GM12892 (cell line): ENCODE results near the gene DYRK1B.
"Not testable (repeated sequence)": the region's sequence is repeated elsewhere in the genome, so short reads cannot be mapped to it uniquely, and the experiment has no call there.

Experiments
- POLR2A ChIP-seq: IDR thresholded peaks from 2 replicates; pipeline ENCODE4 v1.6.1; 2011; ENCODE audit warnings: low read depth, low read length, control low read depth
- POLR2AphosphoS5 ChIP-seq: IDR thresholded peaks from 2 replicates; pipeline ENCODE4 v1.6.1; 2011; ENCODE audit warnings: low read depth, low read length, control low read depth
- TAF1 ChIP-seq: IDR thresholded peaks from 2 replicates; pipeline ENCODE4 v1.6.1; 2011; ENCODE audit warnings: low read depth, mild to moderate bottlenecking, control low read depth, low read length, borderline replicate concordance

- not testable (repeated sequence) for TF ChIP-seq POLR2AphosphoS5, POLR2A, TAF1
Observed at GRCh38 chr19:39878866-39879265, 44.9 kb upstream of the DYRK1B start.
